ENCODE measurements around the gene SBF1.

- TF ChIP-seq CTCF (IDR thresholded peaks at IDR 0.05) = no peak
- TF ChIP-seq POLR2A (IDR thresholded peaks at IDR 0.05) = no peak
These were observed 25.6 kb upstream of the SBF1 start for GRCh38 chr22:50500452-50500851.
